Osteocyte (in vitro differentiated cells): ENCODE results near the gene ATP11B. TPM values are rescaled to one million over a fixed set of nuclear protein-coding genes. Genes with fewer than 3 reads are reported as not detected.
A peak's percentile ranks its signal among the peaks of the same experiment; 100 is the strongest.

ENCODE experiments used
- DNase-seq: peaks from one replicate; pipeline ENCODE4 v3.0.0; 2021; ENCODE audit warnings: mixed read lengths; ENCODE audit not compliant: unreplicated experiment; ENCODE audit errors: extremely low spot score
- H3K27ac Mint-ChIP-seq: one replicate; pipeline ENCODE4 v1.8.0; 2021; ENCODE audit warnings: mild to moderate bottlenecking, mixed read lengths; ENCODE audit not compliant: unreplicated experiment
- H3K27me3 Mint-ChIP-seq: one replicate; pipeline ENCODE4 v1.8.0; 2021; ENCODE audit warnings: mixed read lengths; ENCODE audit not compliant: unreplicated experiment
- H3K36me3 Mint-ChIP-seq: one replicate; pipeline ENCODE4 v1.8.0; 2021; ENCODE audit warnings: mixed read lengths; ENCODE audit not compliant: unreplicated experiment
- H3K4me1 Mint-ChIP-seq: one replicate; pipeline ENCODE4 v1.8.0; 2021; ENCODE audit warnings: mixed read lengths; ENCODE audit not compliant: unreplicated experiment
- H3K4me3 Mint-ChIP-seq: one replicate; pipeline ENCODE4 v1.8.0; 2021; ENCODE audit warnings: mild to moderate bottlenecking, moderate library complexity, mixed read lengths; ENCODE audit not compliant: unreplicated experiment
- H3K9me3 Mint-ChIP-seq: one replicate; pipeline ENCODE4 v1.8.0; 2021; ENCODE audit warnings: mixed read lengths; ENCODE audit not compliant: unreplicated experiment
- total RNA-seq: library from RNA; stranded (reverse); gene quantifications from 2 replicates; pipeline ENCODE4 v1.2.1, GENCODE V29; 2021
- TF ChIP-seq, protein P1 (sequence below): fragments of 200-600 bp; sonication (generic); IDR thresholded peaks from 2 replicates; pipeline ENCODE4 v1.5.0; 2021; ENCODE audit warnings: antibody characterized with exemption, mild to moderate bottlenecking, moderate library complexity

The ATP11B gene
- total RNA-seq, 1 donor from 2014 or later, result 69.2 TPM

DNA sequence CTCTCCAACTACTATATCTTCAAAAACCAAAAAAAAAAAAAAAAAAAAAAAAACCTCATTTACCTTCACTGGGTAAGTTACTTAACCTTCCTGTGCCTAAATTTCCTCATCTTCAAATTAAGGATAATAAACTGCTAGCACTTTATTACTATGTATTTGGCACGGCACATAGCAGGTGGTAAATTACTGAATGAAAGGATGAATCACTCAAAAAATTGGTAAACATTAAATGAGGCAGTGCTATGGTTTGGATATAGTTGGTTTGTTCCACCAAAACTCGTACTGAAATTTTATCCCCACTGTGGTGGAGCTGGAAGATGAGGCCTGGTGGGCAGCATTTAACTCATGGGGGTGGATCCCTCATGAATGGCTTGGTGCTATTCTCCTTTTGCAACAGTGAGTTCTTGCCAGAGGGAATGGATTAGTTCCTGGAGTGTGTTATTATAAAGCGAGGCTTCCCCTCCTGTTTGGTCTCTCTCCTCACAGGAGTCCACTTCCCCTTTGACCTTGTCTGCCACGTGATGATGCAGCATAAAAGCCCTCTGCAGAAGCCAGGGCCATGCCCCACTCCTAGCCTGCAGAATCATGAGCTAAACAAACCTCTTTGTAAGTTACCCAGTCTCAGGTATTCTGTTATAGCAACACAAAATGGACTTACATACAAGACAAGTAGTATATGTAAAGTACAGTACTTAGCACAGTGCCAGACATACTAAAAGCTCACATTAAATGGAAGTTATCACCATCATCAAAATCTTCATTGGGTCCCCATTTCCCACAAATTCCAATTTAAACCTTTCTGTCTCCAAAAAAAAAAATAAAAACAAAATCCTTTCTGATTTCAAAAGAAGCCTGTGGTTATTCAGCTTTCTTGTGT, 166.4 kb downstream of the ATP11B start:
- TF ChIP-seq, protein P1, sequence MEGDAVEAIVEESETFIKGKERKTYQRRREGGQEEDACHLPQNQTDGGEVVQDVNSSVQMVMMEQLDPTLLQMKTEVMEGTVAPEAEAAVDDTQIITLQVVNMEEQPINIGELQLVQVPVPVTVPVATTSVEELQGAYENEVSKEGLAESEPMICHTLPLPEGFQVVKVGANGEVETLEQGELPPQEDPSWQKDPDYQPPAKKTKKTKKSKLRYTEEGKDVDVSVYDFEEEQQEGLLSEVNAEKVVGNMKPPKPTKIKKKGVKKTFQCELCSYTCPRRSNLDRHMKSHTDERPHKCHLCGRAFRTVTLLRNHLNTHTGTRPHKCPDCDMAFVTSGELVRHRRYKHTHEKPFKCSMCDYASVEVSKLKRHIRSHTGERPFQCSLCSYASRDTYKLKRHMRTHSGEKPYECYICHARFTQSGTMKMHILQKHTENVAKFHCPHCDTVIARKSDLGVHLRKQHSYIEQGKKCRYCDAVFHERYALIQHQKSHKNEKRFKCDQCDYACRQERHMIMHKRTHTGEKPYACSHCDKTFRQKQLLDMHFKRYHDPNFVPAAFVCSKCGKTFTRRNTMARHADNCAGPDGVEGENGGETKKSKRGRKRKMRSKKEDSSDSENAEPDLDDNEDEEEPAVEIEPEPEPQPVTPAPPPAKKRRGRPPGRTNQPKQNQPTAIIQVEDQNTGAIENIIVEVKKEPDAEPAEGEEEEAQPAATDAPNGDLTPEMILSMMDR, result no peak
- H3K36me3 Mint-ChIP-seq, result peaks cover 39% of the 10 kb centered on the region
- H3K9me3 Mint-ChIP-seq, result no peaks in the 10 kb centered on the region
- H3K27ac Mint-ChIP-seq, result peak overlapping the region; percentile 9
- no peak overlapping the region for H3K4me3 Mint-ChIP-seq
- H3K4me1 Mint-ChIP-seq, result peaks cover 14% of the 10 kb centered on the region
- DNase-seq, result no peak
- no peaks in the 10 kb centered on the region for H3K27me3 Mint-ChIP-seq

DNA sequence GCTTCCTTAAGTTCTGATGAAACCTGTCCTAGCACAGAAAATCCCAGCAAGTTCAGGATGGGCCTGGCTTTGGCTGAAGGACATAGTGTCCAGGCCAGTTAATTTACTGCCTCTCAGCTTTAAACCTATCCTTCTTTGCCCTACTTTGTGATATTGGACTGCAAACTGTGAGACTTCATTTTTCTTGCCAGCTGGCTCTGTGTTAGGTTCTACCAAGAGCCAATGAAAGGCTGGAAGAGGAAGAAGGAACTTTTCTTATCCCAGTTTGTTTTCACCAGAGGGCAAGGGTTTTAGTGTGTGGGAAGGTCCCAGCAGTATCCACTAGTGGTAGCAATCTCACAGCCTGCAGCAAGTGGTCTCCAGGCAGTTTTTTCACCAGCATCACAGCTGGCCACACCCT, 168.9 kb downstream of the ATP11B start:
- H3K4me1 Mint-ChIP-seq, result peaks cover 21% of the 10 kb centered on the region
- no peak overlapping the region for H3K27ac Mint-ChIP-seq
- DNase-seq, result no peak
- H3K4me3 Mint-ChIP-seq, result no peak overlapping the region
- H3K36me3 Mint-ChIP-seq, result peaks cover 31% of the 10 kb centered on the region
- H3K9me3 Mint-ChIP-seq, result no peaks in the 10 kb centered on the region
- TF ChIP-seq, protein P1, result no peak
- H3K27me3 Mint-ChIP-seq, result no peaks in the 10 kb centered on the region

DNA sequence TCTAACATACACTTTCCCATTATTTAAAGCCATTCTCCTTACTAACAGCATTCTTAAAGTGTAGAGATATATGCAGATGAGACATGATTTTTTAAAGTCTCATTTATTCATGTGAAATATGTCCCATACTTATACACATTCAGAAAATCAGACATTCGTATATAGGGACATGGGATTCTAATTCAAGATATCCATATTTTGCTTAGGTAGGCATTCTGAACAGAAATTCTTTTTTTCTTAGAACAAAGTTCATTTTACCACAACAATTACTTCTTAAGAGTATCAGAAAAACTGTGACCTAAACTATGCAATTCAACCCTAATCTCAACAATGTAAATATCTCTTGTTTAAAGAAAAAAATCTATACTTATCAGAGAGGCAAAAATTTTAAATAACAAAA, 170.9 kb downstream of the ATP11B start:
- Mint-ChIP-seq H3K27me3 (no peaks in the 10 kb centered on the region), H3K36me3 (peaks cover 23% of the 10 kb centered on the region), H3K4me3 (no peak overlapping the region), H3K9me3 (no peaks in the 10 kb centered on the region), H3K4me1 (peaks cover 35% of the 10 kb centered on the region), H3K27ac (no peak overlapping the region)
- DNase-seq, result no peak
- TF ChIP-seq, protein P1, result no peak

DNA sequence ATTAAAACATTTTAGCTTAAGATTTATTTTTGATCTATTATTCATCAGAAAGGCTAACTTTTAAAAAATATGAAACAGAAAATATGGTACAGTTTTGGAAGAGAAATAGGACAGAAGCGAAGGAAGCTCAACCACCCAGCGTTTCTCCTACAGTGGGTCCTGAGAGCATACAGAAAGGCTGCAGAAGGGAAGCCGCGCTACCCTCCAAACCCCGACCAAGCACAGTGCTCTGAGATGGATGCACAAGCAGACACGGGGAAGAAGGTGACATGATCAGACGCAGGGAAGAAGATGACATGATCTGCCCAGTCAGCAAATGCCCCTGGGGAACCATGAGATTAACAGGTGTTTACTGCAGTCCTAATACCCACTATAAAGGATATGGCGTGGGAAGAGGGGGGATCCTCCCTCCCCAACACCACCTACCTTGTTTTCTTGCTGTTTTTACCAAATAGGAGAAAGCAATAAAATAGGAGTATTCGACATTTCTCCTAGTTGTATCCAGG, 172.6 kb downstream of the ATP11B start:
- Mint-ChIP-seq H3K27ac (no peak overlapping the region), H3K9me3 (no peaks in the 10 kb centered on the region), H3K36me3 (peaks cover 18% of the 10 kb centered on the region), H3K27me3 (no peaks in the 10 kb centered on the region), H3K4me3 (no peak overlapping the region), H3K4me1 (peaks cover 35% of the 10 kb centered on the region)
- DNase-seq, result no peak
- TF ChIP-seq, protein P1, result no peak
